SIG-M5 (cell line): ENCODE measurements around the gene OR8D1.

ENCODE experiments used
- DNase-seq: peaks from one replicate; lab custom pipeline; 2025; lab: John Stamatoyannopoulos, UW

The OR8D1 gene

DNA sequence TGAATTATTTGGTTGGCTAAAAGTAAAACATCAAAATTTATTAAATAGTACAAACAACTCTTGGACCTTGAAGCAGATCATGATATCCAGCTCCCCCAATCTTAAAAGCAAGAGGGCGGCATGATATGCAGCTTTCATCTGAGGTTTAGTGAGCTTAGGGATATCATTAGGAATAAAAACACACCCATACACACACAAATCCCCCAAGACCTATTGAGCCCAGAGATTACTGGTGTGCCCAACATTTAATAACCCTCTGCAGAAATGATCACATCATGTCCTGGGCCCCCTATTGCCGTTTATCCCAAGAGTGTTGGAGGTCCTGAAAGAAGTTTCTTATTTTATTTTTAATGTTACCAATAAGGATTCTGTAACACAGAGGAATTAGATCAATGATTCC is at the start of gene OR8D1:
Gene OR8D1 (minus strand): TSS at position 101 of the 400 bp plus-strand sequence. CDS start 3,183 bp downstream, outside the sequence.
- DNase-seq = no peak

DNA sequence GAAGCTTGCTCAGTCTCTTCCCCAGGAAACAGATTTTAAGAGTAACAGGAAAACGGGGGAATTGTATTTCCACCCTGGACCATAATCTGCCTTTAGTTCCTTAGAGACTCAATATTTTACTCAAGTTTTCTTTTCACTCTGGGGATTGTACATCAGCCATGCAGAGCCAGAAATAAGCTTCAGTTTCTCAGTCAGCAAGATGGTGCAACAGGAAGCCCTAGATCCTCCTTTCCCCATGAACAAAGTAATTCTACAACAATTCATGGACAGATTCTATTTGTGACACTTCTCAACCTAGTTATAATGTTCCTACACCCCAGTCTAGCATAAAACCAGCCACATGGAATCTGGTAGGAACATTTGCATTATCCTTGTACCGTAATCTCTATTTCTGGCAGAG is 45.8 kb upstream of the OR8D1 start:
- DNase-seq = no peak

DNA sequence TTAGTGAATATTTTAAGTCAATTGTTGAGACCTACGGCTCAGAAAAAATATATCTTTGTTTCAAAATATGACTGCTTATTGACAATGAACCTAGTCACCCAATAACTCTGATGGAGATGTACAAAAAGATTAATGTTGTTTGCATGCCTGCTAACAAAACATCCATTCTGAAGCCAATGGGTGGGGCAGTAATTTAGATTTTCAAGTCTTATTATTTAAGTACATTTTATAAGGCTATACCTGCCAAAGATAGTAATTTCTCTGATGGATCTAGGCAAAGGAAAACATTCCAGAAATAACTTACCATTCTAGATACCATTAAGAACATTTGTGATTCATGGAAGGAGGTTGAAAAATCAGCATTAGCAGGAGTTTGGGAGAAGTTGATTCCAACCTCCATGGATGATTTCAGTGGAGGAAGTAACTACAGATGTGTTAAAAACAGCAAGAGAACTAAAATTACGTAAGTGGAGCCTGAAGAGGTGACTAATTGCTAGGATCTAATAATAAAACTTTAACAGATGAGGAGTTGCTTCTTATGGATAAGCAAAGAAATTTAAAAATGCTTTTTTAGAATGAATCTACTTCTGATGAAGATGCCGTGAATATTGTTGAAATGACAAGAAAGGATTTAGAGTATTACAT is 32.7 kb upstream of the OR8D1 start:
- peak; percentile 33 for DNase-seq

DNA sequence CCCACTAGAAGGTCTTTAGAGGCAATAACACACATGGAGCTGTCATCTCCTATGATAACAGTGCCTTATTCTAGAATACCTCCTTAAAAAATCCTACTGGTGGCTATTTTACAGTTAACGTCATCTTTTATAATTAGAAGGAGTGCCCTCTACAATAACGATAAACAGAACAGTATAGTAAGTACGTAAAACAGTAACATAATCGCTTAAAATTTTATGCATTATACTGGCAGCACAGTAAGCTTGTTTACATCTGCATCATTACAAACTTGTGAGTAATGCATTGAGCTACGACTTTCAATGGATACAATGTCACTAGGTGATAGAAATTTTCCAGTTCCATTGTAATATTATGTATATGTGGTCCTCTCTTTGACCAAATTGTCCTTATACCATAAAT is 30.6 kb upstream of the OR8D1 start:
- no peak for DNase-seq

DNA sequence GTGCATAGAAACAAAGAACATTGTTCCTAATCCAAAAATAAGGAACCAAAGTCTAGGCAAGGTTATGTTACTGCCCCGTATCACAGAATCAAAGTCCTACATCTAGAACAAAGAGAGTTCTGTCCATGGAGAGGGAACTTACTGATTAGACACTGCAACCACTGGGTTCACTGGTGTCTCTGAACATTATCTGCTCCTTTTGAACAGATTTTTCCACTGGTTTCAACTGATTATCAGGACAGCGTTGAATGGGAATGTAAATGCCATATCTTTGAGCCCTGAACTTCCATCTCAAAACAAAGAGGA is 26.3 kb upstream of the OR8D1 start:
- no peak for DNase-seq

DNA sequence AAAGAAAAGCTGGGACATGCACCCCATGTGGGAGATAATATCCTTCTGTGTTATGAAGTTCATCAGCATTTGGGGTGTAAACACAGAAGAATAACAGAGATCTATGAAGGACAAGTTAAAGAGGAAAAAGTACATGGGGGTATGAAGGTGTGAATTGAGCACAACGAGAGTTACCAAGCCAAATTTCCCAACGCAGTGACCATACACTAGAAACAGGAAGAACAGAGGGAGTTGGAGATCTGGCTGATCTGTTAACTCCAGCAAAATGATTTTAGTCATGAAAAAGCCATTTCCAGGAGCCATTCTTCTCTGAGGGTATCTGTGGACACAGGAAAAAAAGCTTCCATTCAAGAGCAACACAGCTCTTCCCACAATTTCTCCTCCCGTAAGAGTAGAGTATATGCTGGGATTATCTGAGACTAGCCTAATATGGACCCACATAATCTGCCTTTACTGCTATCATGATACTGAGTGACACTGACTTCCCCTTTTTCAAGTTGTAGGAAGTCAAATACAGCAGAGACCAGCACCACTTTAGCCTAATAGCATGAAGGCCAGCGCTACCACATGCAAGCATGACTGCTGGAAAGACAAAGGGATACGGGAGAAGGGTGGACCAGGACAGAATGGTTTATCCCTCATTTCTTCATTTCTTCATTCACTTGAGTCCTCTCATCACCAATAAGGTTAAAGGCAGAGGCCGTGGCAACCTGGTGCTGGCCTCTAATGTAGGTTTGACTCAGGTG is 25.8 kb upstream of the OR8D1 start:
- no peak for DNase-seq

DNA sequence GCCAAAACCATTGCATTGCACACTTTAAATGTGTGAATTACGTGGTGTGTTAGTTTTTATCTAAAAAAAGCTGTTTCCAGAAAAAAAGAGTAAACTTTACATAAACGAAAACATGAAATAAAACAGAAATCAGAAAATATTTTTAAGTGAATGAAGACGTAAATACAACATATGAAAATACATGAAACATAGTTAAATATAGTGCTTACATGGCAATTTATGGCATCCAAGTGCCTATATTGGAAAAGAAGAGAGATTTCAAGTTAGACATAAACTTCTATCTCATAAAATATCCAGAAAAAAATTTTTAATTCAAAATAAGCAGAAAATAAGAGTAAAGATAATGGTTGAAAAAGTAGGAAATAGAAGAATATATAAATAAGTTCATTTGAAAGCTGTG is 18.1 kb upstream of the OR8D1 start:
- no peak for DNase-seq

DNA sequence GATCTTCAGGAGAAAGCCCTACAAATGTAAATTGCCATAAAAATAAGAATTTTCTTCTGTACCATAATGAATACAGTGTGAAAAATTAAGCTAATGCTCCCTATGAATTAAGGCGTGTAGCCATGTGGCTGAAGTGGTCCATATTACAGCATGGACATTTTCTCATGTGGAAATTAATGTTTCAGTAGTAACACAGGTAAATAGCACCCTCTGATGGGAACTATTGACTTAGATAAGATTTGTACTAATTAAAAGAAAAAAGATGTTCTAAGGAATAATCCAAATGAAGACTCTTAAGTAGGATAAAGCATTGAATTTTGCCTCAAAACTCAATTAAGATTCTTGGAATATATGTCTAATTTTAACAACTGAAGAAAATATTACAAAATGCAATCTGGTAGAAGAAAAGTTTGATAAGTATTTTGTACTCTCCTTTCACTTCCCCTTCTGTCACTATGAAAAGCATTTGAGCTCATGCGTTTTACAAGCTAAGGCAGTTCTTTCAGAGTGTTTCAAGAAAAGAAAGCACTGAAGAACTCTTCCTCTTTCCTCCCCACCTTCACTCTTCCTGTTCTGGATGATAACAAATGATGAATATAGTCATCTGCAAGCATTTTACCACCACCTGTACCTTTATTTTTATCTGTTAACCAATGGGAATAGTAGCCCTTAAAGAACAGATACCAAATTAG is 16.2 kb upstream of the OR8D1 start:
- peak; percentile 82 for DNase-seq

DNA sequence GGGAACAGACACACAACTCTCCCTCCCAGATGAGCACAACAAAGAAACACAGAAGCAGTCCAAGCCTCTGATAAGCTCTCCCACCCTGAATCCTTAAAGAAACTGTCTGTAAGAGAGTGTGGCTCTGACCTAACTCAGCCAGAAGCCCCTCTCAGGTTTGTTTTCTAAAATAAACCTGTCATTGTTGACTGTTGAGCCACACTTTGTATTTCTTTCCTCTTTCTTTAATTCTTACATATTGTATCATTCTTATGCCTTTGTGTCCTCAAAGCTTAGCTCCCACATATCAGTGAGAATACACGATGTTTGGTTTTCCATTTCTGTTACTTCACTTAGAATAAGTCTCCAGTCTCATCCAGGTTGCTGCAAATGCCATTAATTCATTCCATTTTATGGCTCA is 14.0 kb upstream of the OR8D1 start:
- no peak for DNase-seq

DNA sequence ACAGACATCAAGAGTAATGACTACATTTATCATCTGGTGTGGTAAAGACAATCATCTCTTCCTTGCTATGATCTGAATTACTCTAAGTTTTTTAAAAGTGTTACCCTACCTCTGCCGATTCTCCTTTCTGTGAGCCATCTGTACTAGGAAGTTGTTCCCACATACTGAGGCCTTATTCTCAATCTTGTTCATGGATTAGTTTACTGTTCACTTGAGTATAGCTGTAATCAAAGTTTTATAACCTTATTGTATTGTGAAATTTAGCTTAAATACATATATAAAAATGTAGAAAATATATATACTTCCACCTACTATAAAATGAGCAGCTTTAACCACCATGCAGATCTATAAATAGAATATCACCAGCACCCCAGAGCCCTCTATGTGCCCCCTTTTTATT is 8.6 kb upstream of the OR8D1 start:
- DNase-seq = no peak

DNA sequence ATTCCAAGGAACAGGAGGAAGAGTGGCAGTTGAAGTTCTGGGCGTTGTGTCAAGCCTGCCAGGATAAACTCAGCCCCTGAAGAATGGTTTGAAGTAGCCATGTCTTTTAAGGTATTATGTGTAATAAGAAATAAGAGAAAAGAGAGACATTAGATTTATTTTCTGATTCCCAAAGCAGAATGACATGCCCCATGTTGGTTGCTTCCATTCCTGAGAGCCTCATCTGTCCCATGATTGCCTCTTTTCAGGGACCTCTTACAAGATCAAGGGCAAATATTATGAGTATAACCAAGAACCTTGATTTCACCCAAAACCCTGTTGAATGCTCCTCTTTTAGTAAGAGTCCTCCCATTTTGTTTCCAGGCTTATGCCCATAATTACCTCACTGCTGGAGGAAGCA is 6.3 kb upstream of the OR8D1 start, which contains the start of gene OR8D2:
Gene OR8D2 (minus strand): TSS at position 101 of the 400 bp plus-strand sequence. CDS start 0 bp downstream, at position 101.
- no peak for DNase-seq

DNA sequence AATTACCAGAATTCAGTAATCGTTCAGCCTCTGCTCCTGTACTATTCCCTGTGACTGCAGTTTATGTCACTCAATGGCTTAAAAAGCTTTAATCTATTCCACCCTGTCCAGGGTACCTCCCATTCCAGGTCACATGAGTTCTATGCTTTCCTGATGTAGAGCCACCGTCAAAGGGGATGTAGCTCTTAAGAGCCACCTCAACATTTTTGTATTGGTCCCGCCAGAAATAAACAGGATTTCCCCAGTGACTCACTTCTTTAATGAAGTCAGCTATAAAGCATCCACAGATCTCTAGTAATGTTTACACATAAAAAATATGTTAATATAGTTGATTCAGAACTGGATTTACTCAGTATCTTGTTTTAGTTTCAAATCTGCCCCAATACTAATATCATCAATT is 1.3 kb upstream of the OR8D1 start:
- DNase-seq = no peak

DNA sequence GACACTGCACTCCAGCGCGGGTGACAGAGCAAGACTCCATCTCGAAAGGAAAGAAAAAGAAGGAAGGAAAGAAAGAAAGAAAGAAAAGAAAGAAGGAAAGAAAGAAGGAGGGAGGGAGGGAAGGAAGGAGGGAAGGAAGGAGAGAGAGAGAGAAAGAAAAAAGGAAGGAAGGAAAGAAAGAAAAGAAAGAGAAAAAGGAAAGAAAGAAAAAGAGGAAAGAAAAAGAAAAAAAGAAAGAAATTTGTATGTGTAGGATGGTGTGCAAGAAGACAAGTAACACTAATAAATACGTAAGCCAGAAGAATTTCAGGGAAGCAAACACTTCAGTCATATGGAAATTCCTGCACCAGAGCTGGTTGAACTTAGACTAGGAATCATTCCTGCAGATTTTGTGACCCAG is 618 bp downstream of the OR8D1 start:
- no peak for DNase-seq

DNA sequence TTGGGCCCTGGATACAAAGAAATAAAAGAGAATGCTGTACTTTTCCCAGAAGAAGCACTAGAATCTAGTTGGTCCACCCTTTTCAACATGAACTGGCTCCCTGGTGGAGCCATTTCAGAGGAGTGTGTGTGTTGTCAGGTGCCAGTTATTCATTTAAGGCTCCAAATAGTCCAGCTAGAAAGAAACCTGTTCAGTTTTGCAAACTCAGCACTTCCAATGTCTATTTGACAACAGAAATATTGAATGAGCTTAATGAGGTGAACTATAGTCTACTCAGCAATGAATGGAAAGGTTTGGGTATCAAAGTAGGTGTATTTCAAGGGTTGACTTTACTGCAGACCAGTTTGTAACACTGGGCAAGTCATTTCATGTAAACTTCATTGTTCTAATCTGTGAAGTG is 2.1 kb downstream of the OR8D1 start:
- DNase-seq = no peak

DNA sequence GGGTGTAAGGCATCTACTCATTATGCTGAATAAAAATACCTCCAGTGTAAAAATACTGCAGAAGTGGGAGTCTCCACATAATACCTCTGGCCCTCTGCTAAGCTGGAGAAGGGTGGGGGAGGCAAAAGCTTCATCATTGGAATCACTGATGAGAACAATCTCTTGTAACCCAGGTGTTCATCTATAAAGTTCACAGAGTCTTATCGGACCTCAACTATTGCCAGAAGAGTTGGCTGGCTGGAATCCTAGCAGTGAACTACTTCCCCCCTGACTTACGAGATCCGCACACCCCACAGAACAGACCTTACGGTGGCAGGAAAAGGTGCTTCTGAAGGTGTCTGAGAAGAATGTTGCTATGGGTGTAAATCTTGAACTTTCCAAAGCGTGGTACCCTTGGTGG is 2.5 kb downstream of the OR8D1 start:
- DNase-seq = no peak

DNA sequence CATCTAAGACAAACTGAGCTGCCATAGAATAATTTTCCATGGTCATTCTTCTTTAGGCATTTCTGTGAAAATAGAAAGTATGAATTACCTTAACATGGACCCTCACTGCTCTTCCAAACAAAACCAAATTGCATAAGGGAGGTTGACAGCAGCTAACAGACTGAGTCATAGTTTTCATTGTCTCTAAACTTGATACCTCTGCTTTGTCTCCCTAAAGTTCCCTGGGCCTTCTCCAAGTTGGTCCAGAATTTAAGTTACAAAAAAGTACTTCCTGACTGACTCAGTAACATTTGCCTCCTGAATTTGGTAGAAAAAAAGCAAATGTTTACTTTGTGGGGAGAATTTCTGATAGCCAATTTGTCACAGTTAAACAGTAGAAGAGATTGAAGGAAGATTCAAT is 3.0 kb downstream of the OR8D1 start:
- no peak for DNase-seq

DNA sequence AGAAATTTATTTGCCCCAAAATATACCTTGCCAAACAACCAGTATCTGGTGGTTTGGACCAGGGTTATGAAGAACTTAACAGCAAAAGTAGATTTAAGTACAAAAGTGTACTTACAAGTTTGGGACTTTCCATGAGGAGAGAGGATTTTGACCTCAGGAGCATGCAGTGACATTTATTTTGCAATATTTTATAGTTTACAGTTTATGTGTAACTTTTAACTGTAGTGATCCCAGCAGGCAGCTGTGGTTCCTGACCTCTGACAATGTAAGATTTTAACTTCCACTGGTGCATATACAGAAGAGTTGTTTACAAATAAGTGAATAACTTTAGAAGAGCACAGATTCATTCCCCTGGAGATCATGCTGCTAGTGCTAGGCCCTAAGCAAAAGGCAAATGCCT is 6.7 kb downstream of the OR8D1 start:
- DNase-seq = no peak

DNA sequence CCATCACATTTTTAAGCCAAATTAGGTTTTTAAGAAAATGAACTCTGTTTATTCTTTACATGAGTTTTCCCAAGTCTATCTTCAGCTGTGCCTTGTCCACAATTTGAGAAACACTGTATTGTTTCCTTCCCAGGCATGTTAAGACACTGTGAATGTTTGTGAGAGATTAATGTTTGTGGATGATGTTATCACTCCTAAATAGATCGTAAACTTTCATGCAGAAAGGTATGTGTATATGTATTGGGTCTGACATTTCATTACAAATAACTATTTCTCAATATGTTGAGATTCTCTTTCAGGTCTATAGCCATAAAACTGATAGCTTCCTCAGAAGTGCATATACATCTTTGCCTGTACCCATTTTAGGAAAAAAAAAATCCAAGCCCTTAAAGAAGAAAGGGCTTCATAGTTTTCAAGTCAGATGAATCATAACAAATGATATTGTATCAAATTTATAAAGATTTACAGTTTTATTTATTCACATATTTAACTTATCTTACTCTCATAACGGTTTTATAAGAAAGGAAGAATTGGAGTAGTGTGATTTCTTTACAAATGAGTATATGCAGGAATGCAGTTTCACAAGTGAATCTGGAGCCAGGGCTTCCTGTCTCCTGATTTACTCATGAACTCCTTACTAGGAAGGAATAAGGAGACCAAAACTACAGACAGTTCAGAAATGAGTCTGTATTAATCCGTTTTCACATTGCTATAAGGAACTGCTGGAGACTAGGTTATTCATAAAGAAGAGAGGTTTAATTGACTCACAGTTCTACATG is 11.2 kb downstream of the OR8D1 start:
- DNase-seq = no peak

DNA sequence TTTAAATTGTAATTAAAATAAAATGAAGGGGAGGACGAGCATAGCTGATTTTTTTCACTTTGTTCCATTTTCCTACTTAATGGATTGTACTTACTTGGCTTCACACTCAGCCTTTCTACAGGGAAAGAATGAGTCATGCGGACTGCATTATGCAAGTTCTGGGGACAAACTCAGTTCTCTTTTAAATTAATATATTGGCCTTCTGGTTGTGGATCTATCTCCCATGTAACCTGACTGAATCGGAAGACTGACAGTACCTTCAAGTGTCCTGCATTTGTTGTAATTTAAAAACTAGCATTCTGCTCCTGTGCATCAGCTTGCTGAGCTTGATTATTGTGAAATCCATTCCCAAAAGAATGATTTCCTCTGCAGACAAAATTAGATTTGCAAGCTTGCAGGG is 12.2 kb downstream of the OR8D1 start:
- no peak for DNase-seq

DNA sequence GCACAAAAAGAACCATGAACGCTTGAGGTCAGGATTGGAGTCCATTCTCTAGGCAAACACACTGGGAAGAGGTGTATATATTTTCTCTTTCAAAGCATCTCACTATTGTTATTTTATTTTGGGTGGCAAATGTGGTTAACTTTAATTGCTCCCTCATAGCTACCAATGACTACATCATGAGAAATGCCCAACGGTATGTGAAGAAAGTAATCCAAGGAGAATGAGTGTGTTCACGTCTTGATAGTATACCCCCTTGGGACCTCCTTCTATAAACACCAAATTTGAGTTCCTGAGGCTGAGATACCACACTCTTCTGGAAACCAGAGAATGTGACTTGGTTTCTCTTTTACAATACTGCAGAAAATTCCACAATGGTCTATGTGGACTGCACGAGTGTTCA is 15.8 kb downstream of the OR8D1 start:
- DNase-seq = no peak

DNA sequence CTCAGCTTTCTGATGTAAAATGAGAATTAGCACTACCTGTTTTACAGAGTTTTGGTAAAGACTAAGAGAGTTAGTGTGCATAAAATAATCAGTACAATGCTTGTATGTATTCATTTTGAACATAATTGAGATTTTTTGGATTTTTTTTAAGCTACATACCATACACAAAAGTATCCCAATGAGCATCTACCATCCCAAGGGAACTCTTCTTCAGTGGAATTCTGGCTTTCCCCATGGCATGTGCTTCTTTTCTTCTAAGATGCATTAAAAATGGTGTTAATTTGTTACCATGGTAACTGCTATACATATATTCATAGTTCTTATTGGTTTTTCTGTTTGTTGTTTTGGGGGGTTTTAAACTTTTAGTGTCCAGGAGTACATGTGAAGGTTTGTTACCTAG is 17.7 kb downstream of the OR8D1 start:
- DNase-seq = no peak

DNA sequence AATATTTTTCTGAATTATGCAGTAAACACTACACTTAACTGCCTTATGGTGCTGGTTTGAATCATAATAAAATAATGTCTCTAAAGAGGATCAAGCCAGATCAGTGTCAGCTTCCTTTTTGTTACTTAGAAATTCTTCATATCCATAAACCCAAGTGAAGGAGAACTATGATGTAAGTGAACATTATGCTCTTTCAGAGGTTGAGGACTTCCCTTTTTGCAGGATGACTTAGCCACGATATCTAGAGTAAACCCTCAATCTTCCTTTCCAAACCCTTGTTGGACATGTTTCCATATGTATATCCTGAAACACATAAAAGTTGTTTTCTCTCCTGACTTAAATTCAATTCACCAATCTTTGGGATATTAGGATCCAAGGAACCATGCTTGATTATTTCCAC is 19.1 kb downstream of the OR8D1 start:
- no peak for DNase-seq
